ENCODE results near the gene AIRE. TPM values are rescaled to one million over a fixed set of nuclear protein-coding genes. Genes with fewer than 3 reads are reported as not detected.
"Not testable (repeated sequence)": the region's sequence is repeated elsewhere in the genome, so short reads cannot be mapped to it uniquely, and the experiment has no call there.

The AIRE gene
- polyA plus RNA-seq, 10 donors, result 0.05 to 0.19 (median 0.09) TPM; not detected in 1

- no peak for DNase-seq
These were observed 5.6 kb downstream of the AIRE start for GRCh38 chr21:44291078-44291935.

GRCh38 chr21:44291936-44292811, 6.5 kb downstream of the AIRE start:
- no peak for DNase-seq

GRCh38 chr21:44292812-44293195, 7.1 kb downstream of the AIRE start:
- DNase-seq, result no peak

GRCh38 chr21:44293551-44294231, 8.0 kb downstream of the AIRE start:
- DNase-seq, result no peak

- peak in 2 of 3 donors; percentile 70 to 86 for DNase-seq
These were observed 8.9 kb downstream of the AIRE start for GRCh38 chr21:44294391-44295162.

- DNase-seq, result peak in 1 of 3 donors; percentile 40
These were observed 9.5 kb downstream of the AIRE start for GRCh38 chr21:44295163-44295573.

GRCh38 chr21:44295646-44296045, 10.0 kb downstream of the AIRE start:
- no peak for DNase-seq

GRCh38 chr21:44296103-44296519, 10.4 kb downstream of the AIRE start:
- no peak for DNase-seq

- DNase-seq, result no peak
These were observed 11.2 kb downstream of the AIRE start for GRCh38 chr21:44296916-44297315.

- DNase-seq, result peak; percentile 78 to 92 (median 88)
These were observed 12.0 kb downstream of the AIRE start for GRCh38 chr21:44297525-44298290.

GRCh38 chr21:44298301-44298700, 12.6 kb downstream of the AIRE start:
- DNase-seq, result no peak

- no peak for DNase-seq
These were observed 13.4 kb downstream of the AIRE start for GRCh38 chr21:44299085-44299457.

GRCh38 chr21:44299458-44300261, 14.0 kb downstream of the AIRE start, which contains the start of gene PFKL:
Gene PFKL, plus strand, starts transcription at chr21:44300053. Its CDS starts 53 bp downstream, at chr21:44300106.
- DNase-seq, result peak in 2 of 3 donors; percentile 52 to 85

- peak in 2 of 3 donors; percentile 63 to 90 for DNase-seq
These were observed 14.7 kb downstream of the AIRE start for GRCh38 chr21:44300262-44300959.

GRCh38 chr21:44301141-44301540, 15.5 kb downstream of the AIRE start:
- DNase-seq, result no peak

- DNase-seq, result peak; percentile 38 to 65 (median 46)
These were observed 16.3 kb downstream of the AIRE start for GRCh38 chr21:44301961-44302406.

GRCh38 chr21:44302573-44303401, 17.1 kb downstream of the AIRE start:
- DNase-seq, result not testable (repeated sequence)

Data from muscle of back (tissue), 11 donors.